ENCODE measurements around the gene PLCXD1. TPM values are rescaled to one million over a fixed set of nuclear protein-coding genes. Genes with fewer than 3 reads are reported as not detected.

The PLCXD1 gene
- total RNA-seq, 1 donor from 2014 or later: 20.2 TPM

DNA sequence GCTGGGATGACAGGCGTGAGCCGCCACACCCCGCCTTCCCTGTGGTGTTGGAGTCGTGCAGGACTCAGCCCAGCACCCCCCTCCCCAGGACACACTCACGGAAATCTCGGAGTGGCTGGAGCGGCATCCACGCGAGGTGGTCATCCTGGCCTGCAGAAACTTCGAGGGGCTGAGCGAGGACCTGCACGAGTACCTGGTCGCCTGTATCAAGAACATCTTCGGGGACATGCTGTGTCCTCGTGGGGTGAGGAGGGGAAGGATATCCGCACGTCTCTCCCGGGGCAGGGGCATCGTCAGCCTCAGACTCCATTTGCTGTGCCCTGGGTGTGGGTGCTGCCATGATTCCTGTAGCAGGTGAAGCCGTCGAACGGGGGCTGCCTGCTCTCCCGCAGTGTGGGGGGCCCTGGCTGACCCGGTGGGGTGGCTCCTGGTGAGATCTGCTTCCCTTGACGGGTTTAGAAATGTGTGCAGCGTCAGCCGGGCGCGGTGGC, 10.3 kb downstream of the PLCXD1 start:
- TF ChIP-seq CTCF (IDR thresholded peaks at IDR 0.05; ENCODE audit: insufficient read depth, low read length, poor library complexity, severe bottlenecking): no peak
- no peaks in the 10 kb centered on the region for H3K27me3 ChIP-seq (ENCODE audit: control insufficient read depth, insufficient read depth, low read length)
- H3K36me3 ChIP-seq (ENCODE audit: control insufficient read depth, insufficient read depth, low read length): peaks cover 3% of the 10 kb centered on the region
- no peak overlapping the region for H3K4me3 ChIP-seq (ENCODE audit: low read depth, low read length)
- no peak for DNase-seq (ENCODE audit: low read depth)

- no peak for DNase-seq (ENCODE audit: low read depth)
- no peak overlapping the region for H3K4me3 ChIP-seq (ENCODE audit: low read depth, low read length)
- no peak for TF ChIP-seq CTCF (IDR thresholded peaks at IDR 0.05; ENCODE audit: insufficient read depth, low read length, poor library complexity, severe bottlenecking)
- H3K36me3 ChIP-seq (ENCODE audit: control insufficient read depth, insufficient read depth, low read length): no peaks in the 10 kb centered on the region
- no peaks in the 10 kb centered on the region for H3K27me3 ChIP-seq (ENCODE audit: control insufficient read depth, insufficient read depth, low read length)
Measured at GRCh38 chrX:292900-293897, 12.0 kb downstream of the PLCXD1 start.

DNA sequence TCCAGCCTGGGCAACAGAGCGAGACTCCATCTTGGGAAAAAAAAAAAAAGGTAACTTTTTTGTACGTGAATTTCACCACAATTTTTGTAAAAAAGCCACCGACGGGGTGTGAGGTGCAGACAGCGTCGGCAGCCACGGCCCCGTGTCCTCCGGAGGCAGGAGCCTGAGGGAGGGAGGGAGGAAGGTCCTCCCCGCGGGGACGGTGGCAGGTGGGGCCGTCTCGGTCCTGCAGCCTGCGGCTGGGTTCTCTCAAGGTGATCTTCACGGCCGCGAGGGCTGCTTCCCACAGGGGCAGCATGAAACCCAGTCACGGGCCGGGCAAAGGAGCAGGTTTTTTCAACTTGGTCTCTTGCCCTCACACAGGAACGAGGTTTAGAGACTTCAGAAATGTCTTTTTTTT, 14.0 kb downstream of the PLCXD1 start:
- no peaks in the 10 kb centered on the region for H3K36me3 ChIP-seq (ENCODE audit: control insufficient read depth, insufficient read depth, low read length)
- TF ChIP-seq CTCF (IDR thresholded peaks at IDR 0.05; ENCODE audit: insufficient read depth, low read length, poor library complexity, severe bottlenecking): no peak
- H3K27me3 ChIP-seq (ENCODE audit: control insufficient read depth, insufficient read depth, low read length): no peaks in the 10 kb centered on the region
- H3K4me3 ChIP-seq (ENCODE audit: low read depth, low read length): no peak overlapping the region
- no peak for DNase-seq (ENCODE audit: low read depth)

GRCh38 chrX:298993-299392, 17.8 kb downstream of the PLCXD1 start:
- DNase-seq (ENCODE audit: low read depth): no peak
- Histone ChIP-seq H3K36me3 (ENCODE audit: control insufficient read depth, insufficient read depth, low read length) (no peaks in the 10 kb centered on the region), H3K4me3 (ENCODE audit: low read depth, low read length) (no peak overlapping the region), H3K27me3 (ENCODE audit: control insufficient read depth, insufficient read depth, low read length) (no peaks in the 10 kb centered on the region)
- TF ChIP-seq CTCF (IDR thresholded peaks at IDR 0.05; ENCODE audit: insufficient read depth, low read length, poor library complexity, severe bottlenecking): no peak

GRCh38 chrX:300334-300733, 19.2 kb downstream of the PLCXD1 start:
- TF ChIP-seq CTCF (IDR thresholded peaks at IDR 0.05; ENCODE audit: insufficient read depth, low read length, poor library complexity, severe bottlenecking): no peak
- Histone ChIP-seq H3K27me3 (ENCODE audit: control insufficient read depth, insufficient read depth, low read length) (no peaks in the 10 kb centered on the region), H3K4me3 (ENCODE audit: low read depth, low read length) (no peak overlapping the region), H3K36me3 (ENCODE audit: control insufficient read depth, insufficient read depth, low read length) (no peaks in the 10 kb centered on the region)
- no peak for DNase-seq (ENCODE audit: low read depth)
